GDM1 (cell line): Measurements from ENCODE around the gene KANK4.
A peak's percentile ranks its signal among the peaks of the same experiment; 100 is the strongest.
"Not testable (repeated sequence)": the region's sequence is repeated elsewhere in the genome, so short reads cannot be mapped to it uniquely, and the experiment has no call there.

Source experiments
- DNase-seq: peaks from one replicate; lab custom pipeline; 2025; lab: John Stamatoyannopoulos, UW

KANK4 gene

DNA sequence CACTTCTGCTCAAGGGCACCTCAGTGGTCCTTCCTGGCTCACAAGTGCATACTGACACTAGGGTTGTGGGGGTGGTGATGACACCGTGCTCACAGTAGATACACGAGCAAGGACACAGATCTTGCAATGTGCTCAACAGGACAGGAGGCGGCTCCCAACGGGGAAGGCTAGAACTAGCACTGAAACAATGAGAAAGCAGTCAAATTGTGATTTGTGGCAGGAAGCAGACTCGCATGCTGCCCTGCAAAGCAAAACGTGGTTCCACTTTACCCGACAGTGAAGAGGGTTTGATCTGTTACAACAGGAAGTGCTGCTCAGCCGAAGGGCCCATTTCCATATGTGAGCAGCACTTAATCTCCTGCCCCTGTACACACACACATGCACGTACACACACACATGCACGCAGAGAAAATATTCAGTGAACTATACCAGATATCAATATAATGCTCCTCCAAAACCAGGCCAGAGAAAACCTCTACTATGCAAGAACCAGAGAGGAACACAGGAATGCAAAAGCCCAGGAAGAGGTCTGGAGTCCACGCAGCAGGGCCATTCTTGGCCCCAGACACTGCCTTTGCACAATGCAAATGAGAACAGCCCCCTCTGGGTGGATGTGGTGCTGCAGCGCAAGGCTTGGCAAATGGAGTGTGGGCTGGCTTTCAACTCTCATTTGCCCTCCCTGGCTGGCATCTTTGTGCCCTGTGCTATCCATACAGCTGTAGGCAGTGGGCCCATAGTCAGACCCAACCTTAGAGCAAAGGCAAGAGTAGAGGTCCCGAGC is 47.1 kb downstream of the KANK4 start:
- peak; percentile 85 for DNase-seq

DNA sequence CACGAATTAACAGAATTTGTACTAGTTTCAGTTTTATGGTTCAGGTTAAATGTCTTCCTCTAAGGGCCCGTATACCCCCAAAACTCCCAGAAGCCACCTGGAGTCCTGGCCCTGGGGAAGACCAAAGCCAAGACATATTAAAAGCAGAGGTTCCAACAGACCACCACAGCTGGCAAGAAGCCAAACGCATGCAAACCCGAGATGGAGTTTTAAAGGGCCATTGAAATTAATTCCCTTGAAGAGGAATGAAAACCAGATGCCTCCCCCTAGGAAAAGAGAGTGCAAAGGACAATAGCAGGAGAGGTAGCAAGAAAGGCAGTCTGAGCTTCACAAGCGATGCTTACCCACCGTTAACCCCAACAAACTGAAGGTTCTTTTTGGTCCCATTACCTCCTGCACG is 48.1 kb downstream of the KANK4 start:
- DNase-seq: no peak

DNA sequence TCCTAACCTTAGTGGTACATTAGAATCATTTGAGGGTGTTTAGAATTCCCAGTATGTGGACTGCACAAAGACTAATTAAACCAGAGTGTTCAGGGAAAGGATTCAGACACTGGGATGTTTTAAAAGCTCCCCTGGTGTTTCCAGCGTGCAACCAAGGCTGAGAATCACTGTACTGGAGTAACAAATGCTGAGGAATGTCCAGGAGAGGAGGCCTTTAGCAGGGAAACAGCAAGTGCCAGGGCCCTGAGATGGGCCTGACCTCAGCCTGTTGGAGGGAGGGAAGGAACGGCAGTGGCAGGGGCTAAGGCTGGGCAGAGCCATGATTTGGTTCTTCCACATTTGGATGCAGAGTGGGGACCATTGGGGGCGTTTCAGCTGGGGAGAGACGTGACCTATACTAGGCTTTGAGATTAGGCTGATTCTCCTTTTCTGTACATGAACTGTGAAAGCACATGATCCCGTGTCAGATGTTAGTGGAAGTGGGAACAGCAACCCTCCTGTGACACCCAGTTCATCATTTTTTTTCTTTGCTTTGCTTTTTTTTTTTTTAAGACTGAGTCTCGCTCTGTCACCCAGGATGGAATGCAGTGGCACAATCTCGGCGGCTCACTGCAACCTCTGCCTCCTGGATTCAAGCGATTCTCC is 49.3 kb downstream of the KANK4 start:
- DNase-seq: no peak

DNA sequence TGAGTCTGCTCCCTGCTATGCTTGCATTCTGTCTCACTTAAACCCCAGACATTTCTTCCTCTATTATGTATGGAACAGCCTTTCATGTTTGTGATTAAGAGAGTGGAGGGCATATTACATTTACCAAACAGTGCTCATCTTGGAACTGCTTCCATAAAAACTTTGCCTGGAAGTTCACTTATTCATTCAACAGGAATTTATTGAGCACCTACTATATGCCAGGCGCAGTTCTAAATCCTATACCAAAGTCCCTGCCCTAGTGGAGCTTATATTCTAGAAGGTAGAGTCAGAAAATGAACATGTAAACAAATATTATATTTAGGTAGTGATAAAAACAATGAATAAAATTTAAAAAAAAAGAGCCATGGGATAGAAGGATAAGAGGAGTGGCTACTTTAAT is 49.8 kb downstream of the KANK4 start:
- DNase-seq: no peak

DNA sequence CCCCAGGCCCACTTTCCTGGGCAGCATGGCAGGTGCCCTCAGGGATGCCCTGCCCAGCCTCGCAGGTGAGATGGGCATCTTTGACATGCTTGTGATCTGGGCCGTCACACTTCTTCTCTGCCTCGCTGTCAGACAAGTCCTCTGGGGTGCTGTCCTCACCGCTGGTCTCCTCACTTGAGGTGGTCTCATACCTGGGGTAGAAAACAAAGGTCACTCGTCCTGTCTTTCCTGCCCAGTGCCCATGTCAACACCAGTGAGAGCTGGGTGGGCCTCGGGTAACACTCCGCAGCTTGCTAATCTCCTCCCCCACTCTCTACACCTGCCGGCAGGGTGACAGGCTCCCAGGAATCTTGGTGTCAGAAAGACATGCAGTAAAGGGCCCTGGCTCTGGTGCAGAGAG is 50.9 kb downstream of the KANK4 start:
- DNase-seq: no peak

DNA sequence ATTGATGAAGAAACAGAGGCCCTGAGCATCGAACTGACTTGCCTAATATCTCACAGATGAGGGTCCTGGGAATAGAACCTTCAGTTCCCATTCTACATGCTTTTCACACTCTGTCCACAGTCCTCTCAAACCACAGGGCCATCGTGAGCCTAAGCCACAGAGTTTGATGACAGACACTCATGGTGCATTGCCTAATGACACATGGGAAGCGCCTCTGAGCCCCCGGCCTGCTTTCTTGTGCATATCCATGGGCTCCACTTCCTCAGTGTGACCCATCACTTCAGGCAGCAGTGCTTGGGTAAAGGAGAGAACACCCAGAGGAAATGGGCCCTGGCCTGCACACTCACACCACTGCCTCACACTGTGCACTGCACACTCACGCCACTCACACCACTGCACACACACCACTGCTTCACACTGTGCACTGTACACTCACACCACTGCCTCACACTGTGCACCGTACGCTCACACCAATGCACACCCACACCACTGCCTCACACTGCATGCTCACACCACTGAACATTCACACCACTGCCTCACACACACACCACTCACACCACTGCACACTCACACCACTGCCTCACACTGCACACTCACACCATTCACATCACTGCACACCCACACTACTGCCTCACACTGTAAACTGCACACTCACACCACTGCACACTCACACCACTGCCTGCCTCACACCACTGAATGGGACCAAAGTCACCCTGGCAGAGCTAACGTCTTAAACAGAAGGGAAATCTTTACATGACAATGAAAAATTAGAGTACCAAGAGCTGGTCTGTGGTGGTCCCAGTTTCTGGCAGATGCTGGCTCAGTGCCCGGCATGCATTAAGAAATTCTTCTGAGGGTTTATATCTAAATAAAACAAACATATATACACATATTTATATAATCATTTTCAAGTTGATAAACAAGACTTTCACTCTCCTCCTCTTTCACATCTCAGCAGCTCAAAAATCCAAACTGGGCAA is 53.0 kb downstream of the KANK4 start:
- no peak for DNase-seq

DNA sequence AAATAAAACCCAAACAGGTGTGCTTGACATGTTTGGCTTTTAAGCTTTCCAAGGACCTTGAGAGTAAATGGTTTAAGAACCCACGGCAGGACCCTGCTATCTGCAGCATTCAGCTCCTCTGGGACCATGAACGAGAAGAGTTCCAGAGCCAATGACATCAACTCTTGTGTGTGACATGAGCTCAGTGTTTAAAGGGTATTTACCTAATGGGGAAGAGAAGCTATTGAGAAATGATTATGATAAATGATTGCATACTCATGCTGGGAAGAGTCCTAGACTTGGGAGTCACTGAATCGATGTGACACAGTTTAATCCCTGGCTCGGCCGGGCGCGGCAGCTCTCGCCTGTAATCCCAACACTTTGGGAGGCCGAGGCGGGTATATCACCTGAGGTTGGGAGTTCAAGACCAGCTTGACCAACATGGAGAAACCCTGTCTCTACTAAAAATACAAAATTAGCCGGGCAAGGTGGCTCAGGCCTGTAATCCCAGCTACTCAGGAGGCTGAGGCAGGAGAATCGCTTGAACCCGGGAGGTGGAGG is 55.4 kb downstream of the KANK4 start:
- no peak for DNase-seq

DNA sequence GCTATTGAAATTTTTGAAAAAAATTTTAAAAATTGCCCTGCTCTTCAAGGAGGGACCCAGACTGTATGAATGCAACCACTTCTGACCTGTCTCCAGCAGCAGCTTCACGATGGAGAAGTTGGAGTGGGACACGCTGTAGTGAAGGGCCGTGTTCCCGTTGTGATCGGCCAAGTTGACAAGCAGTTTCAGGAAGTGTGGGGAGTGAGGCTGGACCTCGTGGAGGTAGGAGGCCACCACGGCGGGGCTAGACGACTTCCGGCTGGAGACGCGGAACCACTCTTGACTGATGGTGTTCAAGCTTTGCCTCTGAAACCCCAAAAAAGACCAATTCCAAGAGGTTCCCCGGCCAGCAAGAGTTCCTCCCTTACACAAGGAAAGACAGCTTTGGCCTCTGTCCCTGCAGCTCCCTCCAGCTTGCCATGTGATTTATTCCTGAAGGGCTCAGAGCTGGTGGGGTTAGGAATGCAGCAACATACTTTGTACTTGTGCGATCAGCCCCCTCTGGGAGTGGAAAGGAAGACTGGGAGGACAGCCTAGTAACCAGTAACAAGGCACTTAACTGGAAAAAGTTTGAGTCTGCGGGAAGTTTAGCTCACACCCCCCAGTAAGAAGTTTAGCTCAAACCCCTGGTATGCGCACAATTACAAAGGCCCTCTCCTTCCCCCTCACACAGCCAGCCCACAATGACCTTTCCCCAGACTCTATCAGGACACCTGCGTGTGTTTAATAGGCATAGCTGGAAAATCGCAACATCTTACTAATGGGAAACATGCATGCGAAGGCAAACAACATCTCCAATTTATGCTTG is 56.0 kb downstream of the KANK4 start:
- no peak for DNase-seq

DNA sequence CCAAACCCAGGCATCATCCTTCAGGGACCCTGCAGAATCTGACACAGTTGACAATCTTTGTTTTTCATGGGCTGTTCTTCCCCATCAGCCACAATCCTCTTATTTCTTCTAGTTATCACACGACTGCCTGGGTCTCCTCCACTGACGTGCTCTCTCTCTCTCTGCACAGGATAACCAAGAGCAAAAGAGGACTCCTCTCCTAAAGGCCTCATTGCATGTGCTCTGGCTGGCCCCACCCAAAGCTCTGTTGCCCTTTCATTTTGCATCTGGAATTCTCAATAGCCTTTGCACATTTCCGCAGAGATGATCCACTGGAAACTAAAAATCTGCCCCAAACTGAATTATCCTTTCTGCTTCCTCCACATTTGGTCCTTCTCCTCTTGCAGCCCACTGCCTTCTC is 58.5 kb downstream of the KANK4 start:
- no peak for DNase-seq

DNA sequence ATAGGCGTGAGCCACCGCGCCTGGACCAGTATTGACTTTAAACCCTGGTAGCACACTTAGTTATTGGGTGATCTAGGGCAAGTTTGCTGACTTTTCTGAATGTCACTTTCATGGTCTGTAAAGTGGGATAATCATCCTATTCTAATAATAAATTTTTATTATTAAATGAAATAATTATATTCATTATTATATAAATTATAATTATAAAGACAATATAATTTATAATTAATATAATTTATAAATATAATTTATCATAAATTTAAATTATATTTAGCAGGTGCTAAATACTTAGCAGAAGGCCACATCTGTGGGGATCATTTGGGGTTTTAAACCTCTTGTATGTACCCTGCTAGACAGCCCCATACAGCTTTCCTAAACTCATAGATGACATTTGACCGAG is 59.7 kb downstream of the KANK4 start:
- DNase-seq: no peak

DNA sequence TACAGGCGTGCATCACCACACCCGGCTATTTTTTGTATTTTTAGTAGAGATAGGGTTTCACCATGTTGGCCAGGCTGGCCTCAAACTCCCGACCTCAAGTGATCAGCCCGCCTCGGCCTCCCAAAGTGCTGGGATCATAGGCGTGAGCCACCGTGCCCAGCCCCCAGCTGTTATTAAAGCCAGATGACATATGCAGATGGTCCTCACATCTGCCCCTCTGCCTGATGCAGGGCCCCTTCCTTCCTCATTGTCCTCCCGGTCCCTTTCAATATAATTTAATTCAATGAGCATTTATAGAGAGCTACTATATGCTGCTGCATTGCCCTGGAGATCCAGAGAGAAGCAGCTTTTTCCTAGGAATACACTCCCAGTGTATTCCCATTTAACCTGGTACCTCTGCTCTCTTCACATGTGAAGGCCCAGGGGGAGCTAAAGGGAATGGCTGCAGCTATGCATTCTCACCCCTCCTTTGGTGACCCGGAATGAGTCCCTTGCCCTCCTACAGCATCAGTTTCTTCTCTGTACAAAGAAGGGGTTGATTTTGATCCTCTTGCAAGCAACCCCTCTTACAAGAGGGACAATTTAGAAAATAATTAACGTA is 69.0 kb downstream of the KANK4 start:
- DNase-seq: no peak

DNA sequence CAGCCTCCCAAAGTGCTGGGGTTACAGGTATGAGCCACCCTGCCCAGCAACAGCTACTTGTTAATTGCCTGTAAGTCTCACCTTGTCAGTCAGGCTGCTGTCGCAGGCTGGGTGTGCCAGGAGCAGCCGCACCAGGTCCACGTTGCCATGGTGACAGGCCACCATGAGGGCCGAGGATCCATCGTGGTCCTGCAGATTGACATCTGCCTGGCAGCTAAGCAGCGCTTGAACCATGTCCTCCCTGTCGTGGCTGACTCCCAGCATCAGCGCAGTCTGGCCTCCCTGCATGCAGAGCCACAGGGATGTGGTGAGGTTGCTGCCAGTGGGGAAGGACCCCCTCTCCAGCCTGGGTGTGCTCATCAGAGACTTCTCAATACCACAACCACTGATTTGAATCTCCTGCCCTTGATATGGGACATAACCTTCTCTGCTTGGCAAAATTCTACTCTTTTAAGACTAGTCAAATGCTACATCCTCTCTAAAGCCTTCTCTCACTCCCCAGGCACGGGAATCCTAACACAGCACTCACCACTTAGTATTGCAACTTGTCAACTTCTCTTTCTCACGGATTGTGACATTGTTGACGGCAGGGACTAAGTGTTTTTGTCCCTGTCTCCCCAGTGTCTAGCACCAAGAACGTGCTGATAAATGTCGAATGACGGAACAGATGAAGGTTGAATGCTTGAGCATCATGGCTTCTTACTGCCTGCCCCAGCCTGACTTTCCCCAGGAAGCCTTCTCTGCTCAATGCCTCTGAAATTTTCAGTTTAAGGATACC is 71.7 kb downstream of the KANK4 start:
- no peak for DNase-seq

DNA sequence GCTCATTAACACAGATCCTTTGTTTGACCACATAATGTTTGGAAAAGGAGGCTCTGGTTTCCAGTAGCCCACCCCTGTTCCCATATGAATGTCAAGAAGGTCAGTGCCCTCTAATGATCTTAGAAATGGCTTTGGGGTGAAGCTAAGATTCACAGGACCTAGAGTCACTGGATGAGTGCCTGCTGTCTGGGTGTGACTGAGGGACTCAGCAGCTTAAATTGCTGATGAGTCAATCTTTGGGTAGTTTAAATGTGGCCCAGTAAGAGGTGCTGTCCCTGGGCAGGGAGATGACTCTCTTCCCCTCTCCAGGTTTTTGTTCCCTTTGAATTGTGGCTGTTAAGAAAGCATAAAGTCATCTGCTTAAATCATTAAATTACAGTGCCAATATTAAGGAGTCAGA is 74.0 kb downstream of the KANK4 start:
- no peak for DNase-seq

DNA sequence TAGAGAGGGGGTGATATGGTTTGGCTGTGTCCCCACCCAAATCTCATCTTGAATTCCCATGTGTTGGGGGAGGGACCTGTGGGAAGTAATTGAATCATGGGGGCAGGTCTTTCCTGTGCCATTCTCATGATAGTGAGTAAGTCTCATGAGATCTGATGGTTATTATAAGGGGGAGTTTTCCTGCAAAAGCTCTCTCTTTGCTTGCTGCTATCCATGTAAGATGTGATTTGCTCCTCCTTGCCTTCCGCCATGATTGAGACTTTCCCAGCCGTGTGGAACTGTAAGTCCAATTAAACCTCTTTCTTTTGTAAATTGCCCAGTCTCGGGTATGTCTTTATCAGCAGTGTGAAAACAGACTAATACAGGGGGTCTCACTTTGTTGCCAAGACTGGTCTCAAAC is 74.9 kb downstream of the KANK4 start:
- not testable (repeated sequence) for DNase-seq

DNA sequence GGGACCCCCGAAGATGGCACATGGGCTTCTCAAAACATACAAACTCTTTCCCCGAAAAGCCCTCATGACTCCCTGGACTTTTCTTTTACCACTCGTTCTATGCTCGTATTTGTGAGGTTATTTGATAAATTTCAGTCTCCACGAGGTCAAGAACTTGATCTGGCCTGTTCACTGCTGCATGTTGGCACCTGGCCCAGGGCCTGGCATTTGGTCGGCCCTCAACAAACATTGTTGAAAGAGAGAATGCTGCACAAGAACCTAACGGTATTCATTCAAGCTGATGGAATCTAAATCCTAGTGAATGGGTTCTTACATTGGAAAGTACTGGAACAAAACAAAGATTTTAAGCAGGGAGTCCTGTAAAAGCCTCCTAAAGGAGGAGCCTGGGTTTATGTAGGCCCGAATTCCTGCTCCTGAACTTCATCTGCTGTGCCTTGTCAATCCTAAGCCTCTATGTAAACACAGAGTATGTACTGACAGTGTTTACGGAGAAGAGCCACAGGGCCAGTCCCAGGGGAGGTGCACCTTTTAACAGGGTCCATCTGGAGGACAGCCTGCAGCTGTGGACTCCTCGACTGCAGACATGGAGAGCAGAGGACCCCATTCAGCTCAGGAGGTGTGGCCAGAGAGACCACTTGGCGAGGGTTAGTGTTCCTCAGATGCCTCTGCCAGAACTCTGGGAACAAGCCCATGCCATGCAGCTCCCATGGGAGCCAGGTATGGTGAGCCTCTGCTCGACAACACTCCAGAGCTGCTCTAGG is 77.7 kb downstream of the KANK4 start:
- DNase-seq: no peak

DNA sequence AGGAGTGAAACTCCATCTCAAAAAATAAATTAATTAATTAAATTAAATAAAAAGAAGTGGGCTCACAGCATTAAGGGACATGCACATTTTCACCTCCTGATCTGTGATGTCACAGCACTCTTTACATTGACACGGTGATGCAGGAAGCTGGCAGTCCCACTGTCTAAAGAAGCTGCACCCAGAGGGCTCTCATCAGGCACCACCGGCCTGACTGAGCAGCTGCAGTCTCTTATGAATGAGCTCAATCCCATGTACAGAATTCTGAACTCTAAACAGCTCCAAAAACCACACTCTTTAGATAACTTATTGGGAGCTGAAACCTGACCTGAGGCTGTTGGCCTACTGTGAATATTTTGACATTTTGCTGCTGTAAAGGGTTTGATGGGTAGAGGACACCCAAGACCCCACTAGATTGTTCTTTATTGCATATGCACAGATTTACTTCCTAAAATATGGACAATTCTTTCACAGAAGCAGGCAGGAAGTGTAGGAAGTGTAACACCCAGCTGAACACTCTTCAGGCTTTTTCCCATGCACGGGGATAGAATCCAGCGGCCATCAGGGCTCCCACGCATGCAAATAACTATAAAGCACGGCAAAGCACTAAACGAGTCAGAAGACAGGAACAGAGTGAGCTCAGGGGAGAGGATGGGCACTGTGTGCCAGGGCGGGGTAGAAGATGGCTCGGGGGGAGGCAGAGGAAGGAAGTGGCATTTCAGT is 78.4 kb downstream of the KANK4 start:
- no peak for DNase-seq

DNA sequence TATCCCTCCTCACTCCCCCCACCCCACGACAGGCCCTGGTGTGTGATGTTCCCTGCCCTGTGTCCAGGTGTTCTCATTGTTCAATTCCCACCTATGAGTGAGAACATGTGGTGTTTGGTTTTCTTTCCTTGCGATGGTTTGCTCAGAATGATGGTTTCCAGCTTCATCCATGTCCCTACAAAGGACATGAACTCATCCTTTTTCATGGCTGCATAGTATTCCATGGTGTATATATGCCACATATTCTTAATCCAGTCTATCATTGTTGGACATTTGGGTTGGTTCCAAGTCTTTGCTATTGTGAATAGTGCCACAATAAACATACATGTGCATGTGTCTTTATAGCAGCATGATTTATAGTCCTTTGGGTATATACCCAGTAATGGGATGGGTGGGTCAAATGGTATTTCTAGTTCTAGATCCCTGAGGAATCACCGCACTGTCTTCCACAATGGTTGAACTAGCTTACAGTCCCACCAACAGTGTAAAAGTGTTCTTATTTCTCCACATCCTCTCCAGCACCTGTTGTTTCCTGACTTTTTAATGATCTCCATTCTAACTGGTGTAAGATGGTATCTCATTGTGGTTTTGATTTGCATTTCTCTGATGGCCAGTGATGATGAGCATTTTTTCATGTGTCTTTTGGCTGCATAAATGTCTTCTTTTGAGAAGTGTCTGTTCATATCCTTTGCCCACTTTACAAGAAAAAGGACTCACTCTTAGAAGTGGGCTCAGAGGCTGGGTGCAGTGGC is 79.4 kb downstream of the KANK4 start:
- DNase-seq: not testable (repeated sequence)

DNA sequence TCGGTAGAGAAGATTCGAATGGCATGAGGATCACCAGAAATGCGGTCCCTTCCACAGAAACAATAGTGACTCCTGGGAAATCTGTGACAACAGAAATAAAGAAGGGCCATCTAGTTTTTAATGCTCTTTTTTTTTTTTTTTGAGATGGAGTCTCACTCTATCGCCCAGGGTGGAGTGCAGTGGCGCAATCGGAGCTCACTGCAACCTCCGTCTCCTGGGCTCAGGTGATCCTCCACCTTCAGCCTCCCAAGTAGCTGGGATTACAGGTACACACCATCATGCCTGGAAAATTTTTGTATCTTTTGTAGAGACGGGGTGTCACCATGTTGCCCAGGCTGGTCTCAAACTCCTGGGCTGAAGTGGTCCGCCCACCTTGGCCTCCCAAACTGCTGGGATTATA is 80.7 kb downstream of the KANK4 start:
- no peak for DNase-seq
